Endothelial cell of umbilical vein (primary cell): ENCODE data around the gene SLC12A8. TPM values are rescaled to one million over a fixed set of nuclear protein-coding genes. Genes with fewer than 3 reads are reported as not detected.

Source experiments
- BruUV-seq: library from RNA; stranded (reverse); fragments of 400-500 nt; replicated peaks from 2 replicates; lab custom pipeline; 2021; lab: Mats Ljungman, UMichigan
- CTCF ChIA-PET: fragments of 300-600, 350-600 bp; sonication (Branson Sonifier 250); formaldehyde crosslinking; loops from one replicate; lab custom pipeline; 2021; ENCODE audit warnings: antibody characterized with exemption, inconsistent platforms; lab: Charles Lee
- POLR2A ChIA-PET: fragments of 300-600, 350-600 bp; sonication (Branson Sonifier 250); formaldehyde crosslinking; loops from one replicate; lab custom pipeline; 2021; ENCODE audit warnings: antibody characterized with exemption, inconsistent platforms; lab: Charles Lee
- DNase-seq: peaks from one replicate; pipeline ENCODE4 v3.0.0-alpha.2; 2011; ENCODE audit warnings: low read depth, low spot score
- FAIRE-seq: peaks from 2 replicates; lab custom pipeline; 2011; peaks lifted over from hg19 to GRCh38; lab: Jason Lieb, UNC
- H2AFZ ChIP-seq: 2 replicates; pipeline ENCODE4 v1.6.0; 2012; ENCODE audit warnings: low read depth, low read length, control low read depth, inconsistent platforms
- H3K27ac ChIP-seq: 2 replicates; pipeline ENCODE4 v1.5.1; 2011; ENCODE audit warnings: low read depth, mild to moderate bottlenecking, control low read depth, low read length, moderate library complexity; ENCODE audit not compliant: insufficient read depth
- H3K27me3 ChIP-seq, 2 experiments: 2 replicates each; pipeline versions ENCODE4 v1.6.0 to v1.6.1; 2011; ENCODE audit warnings: low read length in 2 of 2, mixed read lengths in 1 of 2; ENCODE audit not compliant: control insufficient read depth in 2 of 2, insufficient read depth in 2 of 2
- H3K36me3 ChIP-seq, 2 experiments: 2 replicates in 1 of 2; 3 replicates in 1 of 2; pipeline ENCODE4 v1.5.1; 2011; ENCODE audit warnings: low read length in 2 of 2, mild to moderate bottlenecking in 1 of 2, moderate library complexity in 1 of 2; ENCODE audit not compliant: control insufficient read depth in 2 of 2, insufficient read depth in 2 of 2; ENCODE audit errors: extremely low read depth in 1 of 2
- H3K4me1 ChIP-seq: 3 replicates; pipeline ENCODE4 v1.5.1; 2011; ENCODE audit warnings: mild to moderate bottlenecking, low read length; ENCODE audit not compliant: control insufficient read depth, insufficient read depth; ENCODE audit errors: extremely low read depth
- H3K4me2 ChIP-seq: 2 replicates; pipeline ENCODE4 v1.6.1; 2011; ENCODE audit warnings: low read length, control low read depth, mixed read lengths; ENCODE audit not compliant: insufficient read depth
- H3K4me3 ChIP-seq, 3 experiments: fragments of 200-600 bp in 1 of 3; sonication (generic), shearing (Covaris generic) in 1 of 3; replicated peaks in 1 of 3; 2 replicates each; pipeline ENCODE4 v1.5.1; 2011 to 2016; ENCODE audit warnings: control low read depth in 3 of 3, low read length in 3 of 3, mild to moderate bottlenecking in 2 of 3, inconsistent platforms in 1 of 3, low read depth in 1 of 3, moderate library complexity in 1 of 3; ENCODE audit not compliant: insufficient read depth in 1 of 3
- H3K79me2 ChIP-seq: 2 replicates; pipeline ENCODE4 v1.6.0; 2012; ENCODE audit warnings: low read length, inconsistent platforms; ENCODE audit not compliant: control insufficient read depth, insufficient read depth
- H3K9ac ChIP-seq: replicated peaks from 2 replicates; pipeline ENCODE3; 2011; ENCODE audit warnings: low read length, control low read depth; ENCODE audit not compliant: insufficient read depth; ENCODE audit errors: extremely low read depth
- H3K9me1 ChIP-seq: replicated peaks from 3 replicates; pipeline ENCODE4 v1.6.0; 2011; ENCODE audit warnings: mild to moderate bottlenecking, low read length; ENCODE audit not compliant: control insufficient read depth, insufficient read depth; ENCODE audit errors: extremely low read depth
- H3K9me3 ChIP-seq: replicated peaks from 2 replicates; pipeline ENCODE4 v1.5.1; 2012; ENCODE audit warnings: low read length, inconsistent platforms; ENCODE audit not compliant: control insufficient read depth, insufficient read depth
- H4K20me1 ChIP-seq: replicated peaks from 2 replicates; pipeline ENCODE3; 2011; ENCODE audit warnings: mild to moderate bottlenecking, low read length; ENCODE audit not compliant: control insufficient read depth, insufficient read depth; ENCODE audit errors: extremely low read depth
- EZH2 ChIP-seq: IDR thresholded peaks from 2 replicates; pipeline ENCODE4 v1.6.1; 2012; ENCODE audit warnings: borderline replicate concordance, low read depth, mild to moderate bottlenecking, moderate library complexity, low read length, inconsistent platforms; ENCODE audit not compliant: severe bottlenecking
- FOS ChIP-seq: IDR thresholded peaks from 2 replicates; pipeline ENCODE4 v1.6.1; 2011; ENCODE audit warnings: mild to moderate bottlenecking, low read length, moderate library complexity, borderline replicate concordance; ENCODE audit not compliant: insufficient read depth
- GATA2 ChIP-seq: IDR thresholded peaks from 2 replicates; pipeline ENCODE4 v1.7.0; 2011; ENCODE audit warnings: low read depth, mild to moderate bottlenecking, moderate library complexity, mixed read lengths, low read length; ENCODE audit not compliant: insufficient read length, insufficient read depth
- JUN ChIP-seq: IDR thresholded peaks from 2 replicates; pipeline ENCODE4 v1.6.1; 2011; ENCODE audit warnings: borderline replicate concordance, low read depth; ENCODE audit not compliant: insufficient read length, insufficient read depth
- MYC ChIP-seq: IDR thresholded peaks from one replicate; pipeline ENCODE4 v1.6.1; 2011; ENCODE audit warnings: mild to moderate bottlenecking, low read depth, low read length
- POLR2A ChIP-seq: IDR thresholded peaks from 2 replicates; pipeline ENCODE4 v1.6.1; 2012; ENCODE audit warnings: low read depth, mild to moderate bottlenecking, control low read depth, low read length
- POLR2AphosphoS5 ChIP-seq: IDR thresholded peaks from 2 replicates; pipeline ENCODE4 v1.6.1; 2012; ENCODE audit warnings: low read depth, mild to moderate bottlenecking, control low read depth, low read length, moderate library complexity; ENCODE audit not compliant: insufficient read depth
- dilution Hi-C: fragments of 300-500 bp; cut with MboI; formaldehyde crosslinking; loops from one replicate; pipeline ENCODE4 v1.15.0; 2019; ENCODE audit warnings: low sequenced_read_pairs; ENCODE audit not compliant: extremely low pct_ligation_motif_present
- intact Hi-C: fragments of 100-400 bp; cut with micrococcal nuclease; formaldehyde crosslinking; loops from one replicate; pipeline ENCODE4 v1.10.0; 2022
- polyA plus RNA-seq, 4 experiments: library from polyadenylated mRNA; depleted of rRNA in 3 of 4; stranded (reverse) in 3 of 4; unstranded in 1 of 4; fragments of >200 nt; gene quantifications; 2 replicates each; pipeline versions ENCODE4 v1.2.1 to v1.2.3, GENCODE V29; 2011 to 2012; ENCODE audit warnings: missing spikeins in 1 of 4
- total RNA-seq: library from RNA; stranded (reverse); gene quantifications from 2 replicates; pipeline ENCODE4 v1.2.3, GENCODE V29; 2021
- TF ChIP-seq, protein P1 (sequence below): IDR thresholded peaks from 2 replicates; pipeline ENCODE4 v1.6.1; 2011; ENCODE audit not compliant: insufficient read depth, insufficient read length
- TF ChIP-seq, protein P2 (sequence below), 2 donors: IDR thresholded peaks; 1 replicate in 1 of 2; 2 replicates in 1 of 2; pipeline ENCODE4 v1.5.1; 2011; ENCODE audit warnings: low read length in 2 of 2, mild to moderate bottlenecking in 2 of 2, moderate library complexity in 2 of 2, control low read depth in 1 of 2, inconsistent platforms in 1 of 2, low read depth in 1 of 2; ENCODE audit not compliant: insufficient read depth in 1 of 2; ENCODE audit errors: extremely low read depth in 1 of 2

The SLC12A8 gene
- total and polyA plus RNA-seq, 2 donors (not counting 3 experiments of a cell fraction or from before 2014, with no cell fraction given), result 0.86 to 0.90 TPM

DNA sequence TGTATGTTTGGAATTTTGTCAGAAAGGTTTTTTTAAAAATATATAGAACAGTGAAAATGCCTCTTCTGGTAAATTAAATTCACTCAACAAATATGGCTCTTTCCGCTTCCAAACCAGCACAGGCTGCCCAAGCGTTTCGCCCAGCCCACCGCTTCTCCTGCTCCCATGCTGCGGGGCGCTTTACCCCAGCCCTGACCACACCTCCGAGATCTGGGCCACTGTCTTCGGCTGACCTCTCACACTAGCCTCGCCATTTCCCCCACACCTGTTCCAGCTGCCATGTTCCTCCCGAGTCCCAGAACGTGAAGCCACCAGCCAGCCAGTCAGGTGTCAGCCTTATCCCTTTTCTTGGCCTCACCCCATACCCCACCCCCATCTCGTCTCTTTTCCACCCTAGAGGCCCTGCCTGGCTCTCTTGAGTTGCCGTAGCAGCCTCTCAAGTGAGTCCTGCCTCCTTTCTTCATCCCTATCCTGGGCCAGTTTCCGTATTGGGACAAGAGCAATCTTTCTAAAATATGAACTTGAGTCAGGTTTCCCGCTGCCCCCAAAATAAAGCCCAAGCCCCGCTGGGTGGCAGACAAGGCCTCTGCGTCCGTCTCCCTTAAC lies 46.5 kb downstream of the SLC12A8 start:
- Histone ChIP-seq H3K9me1 (no peaks in the 10 kb centered on the region), H3K9me3 (no peaks in the 10 kb centered on the region), H3K36me3 (no peaks in the 10 kb centered on the region), H3K27me3 (peaks cover 0 to 2% of the 10 kb centered on the region in 2 experiments), H3K4me3 (no peak overlapping the region), H3K27ac (no peak overlapping the region), H4K20me1 (no peaks in the 10 kb centered on the region), H3K79me2 (no peaks in the 10 kb centered on the region), H3K4me2 (no peak overlapping the region), H2AFZ (no peak overlapping the region), H3K4me1 (no peaks in the 10 kb centered on the region), H3K9ac (no peak overlapping the region)
- BruUV-seq, result no TSS peak
- CTCF ChIA-PET, result interaction anchor here (0.8 to 4.0 kb wide), 9 partner anchors 9 to 419 kb away, joined by 3 to 47 read pairs (median 4); no protein-coding TSS in a partner anchor
- DNase-seq (no peak), FAIRE-seq (no peak)
- TF ChIP-seq FOS (no peak), POLR2AphosphoS5 (no peak), GATA2 (no peak), POLR2A (no peak), JUN (no peak), MYC (no peak), EZH2 (no peak)
- TF ChIP-seq, protein P1, sequence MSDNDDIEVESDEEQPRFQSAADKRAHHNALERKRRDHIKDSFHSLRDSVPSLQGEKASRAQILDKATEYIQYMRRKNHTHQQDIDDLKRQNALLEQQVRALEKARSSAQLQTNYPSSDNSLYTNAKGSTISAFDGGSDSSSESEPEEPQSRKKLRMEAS, result no peak
- TF ChIP-seq, protein P2, sequence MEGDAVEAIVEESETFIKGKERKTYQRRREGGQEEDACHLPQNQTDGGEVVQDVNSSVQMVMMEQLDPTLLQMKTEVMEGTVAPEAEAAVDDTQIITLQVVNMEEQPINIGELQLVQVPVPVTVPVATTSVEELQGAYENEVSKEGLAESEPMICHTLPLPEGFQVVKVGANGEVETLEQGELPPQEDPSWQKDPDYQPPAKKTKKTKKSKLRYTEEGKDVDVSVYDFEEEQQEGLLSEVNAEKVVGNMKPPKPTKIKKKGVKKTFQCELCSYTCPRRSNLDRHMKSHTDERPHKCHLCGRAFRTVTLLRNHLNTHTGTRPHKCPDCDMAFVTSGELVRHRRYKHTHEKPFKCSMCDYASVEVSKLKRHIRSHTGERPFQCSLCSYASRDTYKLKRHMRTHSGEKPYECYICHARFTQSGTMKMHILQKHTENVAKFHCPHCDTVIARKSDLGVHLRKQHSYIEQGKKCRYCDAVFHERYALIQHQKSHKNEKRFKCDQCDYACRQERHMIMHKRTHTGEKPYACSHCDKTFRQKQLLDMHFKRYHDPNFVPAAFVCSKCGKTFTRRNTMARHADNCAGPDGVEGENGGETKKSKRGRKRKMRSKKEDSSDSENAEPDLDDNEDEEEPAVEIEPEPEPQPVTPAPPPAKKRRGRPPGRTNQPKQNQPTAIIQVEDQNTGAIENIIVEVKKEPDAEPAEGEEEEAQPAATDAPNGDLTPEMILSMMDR (IDR thresholded peaks at IDR 0.05; ENCODE audit: extremely low read depth in 1 of 2, insufficient read depth in 1 of 2, low read depth in 1 of 2, low read length in 2 of 2), result no peak
- POLR2A ChIA-PET, result interaction anchor here (0.6 kb wide), 1 partner anchor 237 kb away, joined by 10 read pairs; no protein-coding TSS in a partner anchor
- intact Hi-C loops, result loop anchor here (1.0 kb wide), 2 partner anchors 171 to 238 kb away; no protein-coding TSS in a partner anchor
- dilution Hi-C loops, result no loop called here
